HepG2 (cell line): ENCODE results near the gene SPARC. TPM values are rescaled to one million over a fixed set of nuclear protein-coding genes. Genes with fewer than 3 reads are reported as not detected.

Source experiments
- ATF4 ChIP-seq, 2 experiments: fragments of 450-650 bp in 1 of 2; sonication (generic) in 1 of 2; formaldehyde crosslinking; IDR thresholded peaks; 2 replicates each; pipeline versions ENCODE4 v1.5.0 to v1.8.0; 2020 to 2022; ENCODE audit warnings: mild to moderate bottlenecking in 1 of 2, missing genetic modification reagents in 1 of 2
- HNRNPH1 ChIP-seq: fragments of 200-400 bp; formaldehyde crosslinking; optimal IDR thresholded peaks from 2 replicates; pipeline ENCODE3; 2017; ENCODE audit warnings: mild to moderate bottlenecking, low read depth, low read length
- IKZF4 ChIP-seq: sonication (generic); formaldehyde crosslinking; IDR thresholded peaks from 2 replicates; pipeline ENCODE4 v1.5.1; 2020; ENCODE audit warnings: borderline replicate concordance, mild to moderate bottlenecking, low read depth, missing genetic modification reagents; ENCODE audit errors: not compliant biosample characterization
- JUNB ChIP-seq: sonication (generic); formaldehyde crosslinking; IDR thresholded peaks from 2 replicates; pipeline ENCODE4 v1.8.0; 2022; ENCODE audit warnings: missing genetic modification reagents, mild to moderate bottlenecking, borderline replicate concordance
- NCOA2 ChIP-seq: sonication (generic); formaldehyde crosslinking; IDR thresholded peaks from 2 replicates; pipeline ENCODE4 v1.8.0; 2022; ENCODE audit warnings: inconsistent platforms
- SATB2 ChIP-seq: sonication (generic); formaldehyde crosslinking; IDR thresholded peaks from 2 replicates; pipeline ENCODE4 v1.5.0; 2020; ENCODE audit warnings: missing genetic modification reagents
- TFAP4 ChIP-seq: sonication (generic); IDR thresholded peaks from 2 replicates; pipeline ENCODE4 v1.6.1; 2016; ENCODE audit warnings: low read depth, borderline replicate concordance
- ZBTB1 ChIP-seq: sonication (generic); formaldehyde crosslinking; IDR thresholded peaks from 2 replicates; pipeline ENCODE4 v1.4.0; 2020; ENCODE audit warnings: missing genetic modification reagents, borderline replicate concordance
- ZNF33B ChIP-seq: sonication (generic); formaldehyde crosslinking; IDR thresholded peaks from 2 replicates; pipeline ENCODE4 v1.5.1; 2020; ENCODE audit warnings: mild to moderate bottlenecking, missing genetic modification reagents
- ZNF562 ChIP-seq: sonication (generic); formaldehyde crosslinking; IDR thresholded peaks from 2 replicates; pipeline ENCODE4 v1.8.0; 2022; ENCODE audit warnings: missing genetic modification reagents, borderline replicate concordance
- ZNF609 ChIP-seq: sonication (generic); formaldehyde crosslinking; IDR thresholded peaks from 2 replicates; pipeline ENCODE4 v1.4.0; 2020; ENCODE audit warnings: mild to moderate bottlenecking, missing genetic modification reagents, borderline replicate concordance
- ZNF770 ChIP-seq: sonication (generic); formaldehyde crosslinking; IDR thresholded peaks from 2 replicates; pipeline ENCODE4 v1.5.0; 2020; ENCODE audit warnings: mild to moderate bottlenecking, missing genetic modification reagents
- ZNF850 ChIP-seq: sonication (generic); formaldehyde crosslinking; conservative IDR thresholded peaks from 2 replicates; pipeline ENCODE4 v1.9.0; 2021; ENCODE audit warnings: mild to moderate bottlenecking, missing genetic modification reagents
- ZSCAN25 ChIP-seq: sonication (generic); formaldehyde crosslinking; IDR thresholded peaks from 2 replicates; pipeline ENCODE4 v1.8.0; 2022; ENCODE audit warnings: mild to moderate bottlenecking, missing genetic modification reagents
- polyA plus RNA-seq, 8 experiments: library from polyadenylated mRNA; depleted of rRNA in 3 of 8; stranded (reverse) in 7 of 8; unstranded in 1 of 8; fragments of >200 nt; fragmentation: Illumina TruSeq in 4 of 8; extraction: Trizol in 4 of 8; gene quantifications; 2 replicates each; pipeline versions ENCODE4 v1.2.1 to v1.2.3, GENCODE V29; 2011 to 2016; ENCODE audit warnings: low read depth in 4 of 8, missing spikeins in 1 of 8, mixed read lengths in 1 of 8; ENCODE audit not compliant: insufficient read depth in 1 of 8
- total RNA-seq, 5 experiments: library from RNA; depleted of rRNA; stranded (reverse); fragments of >200 nt; fragmentation: Illumina TruSeq; extraction: Trizol; gene quantifications; 2 replicates each; pipeline ENCODE4 v1.2.3, GENCODE V29; 2016; ENCODE audit warnings: low read depth in 1 of 5
- TF ChIP-seq, protein P1 (sequence below): sonication (generic); formaldehyde crosslinking; IDR thresholded peaks from 2 replicates; pipeline ENCODE4 v1.5.0; 2020; ENCODE audit warnings: missing genetic modification reagents
- TF ChIP-seq, protein P2 (sequence below): sonication (generic); formaldehyde crosslinking; IDR thresholded peaks from 2 replicates; pipeline ENCODE4 v1.8.1; 2023; ENCODE audit warnings: mild to moderate bottlenecking, missing genetic modification reagents
- TF ChIP-seq, protein P3 (sequence below): sonication (generic); formaldehyde crosslinking; IDR thresholded peaks from 2 replicates; pipeline ENCODE4 v1.8.0; 2022; ENCODE audit warnings: low read depth, missing genetic modification reagents

Gene SPARC
- total and polyA plus RNA-seq, 2 of the 13 experiments (the other 11 are each of a cell fraction or from before 2014, with no cell fraction given), result 76.7 to 192 TPM

DNA sequence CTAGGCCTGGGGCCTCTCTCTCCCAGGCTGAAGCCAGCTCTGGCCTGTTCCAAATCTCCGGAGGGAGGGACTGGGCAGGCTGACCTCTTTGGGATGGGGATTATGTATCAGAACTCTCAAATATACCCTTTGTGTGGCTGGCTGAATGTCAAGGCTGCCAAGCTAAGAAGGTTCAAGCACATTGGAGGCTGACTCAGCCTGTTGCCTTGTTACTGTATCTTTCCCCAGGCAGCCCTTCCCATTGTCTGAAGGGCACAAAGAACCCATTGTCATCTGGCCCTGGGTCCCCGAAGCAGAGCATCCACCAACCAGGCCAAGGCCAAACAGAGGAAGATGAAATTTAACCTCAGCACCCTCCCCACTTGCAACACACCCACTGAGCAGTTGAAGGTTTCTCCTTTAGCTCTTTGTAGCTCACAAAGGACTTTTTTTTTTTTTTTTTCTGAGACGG, 7.3 kb upstream of the SPARC start (continued):
- TF ChIP-seq ZNF609 (CRISPR knock-in tag), result no peak; the same call in 1 of the 2 replicates
- TF ChIP-seq, protein P1, sequence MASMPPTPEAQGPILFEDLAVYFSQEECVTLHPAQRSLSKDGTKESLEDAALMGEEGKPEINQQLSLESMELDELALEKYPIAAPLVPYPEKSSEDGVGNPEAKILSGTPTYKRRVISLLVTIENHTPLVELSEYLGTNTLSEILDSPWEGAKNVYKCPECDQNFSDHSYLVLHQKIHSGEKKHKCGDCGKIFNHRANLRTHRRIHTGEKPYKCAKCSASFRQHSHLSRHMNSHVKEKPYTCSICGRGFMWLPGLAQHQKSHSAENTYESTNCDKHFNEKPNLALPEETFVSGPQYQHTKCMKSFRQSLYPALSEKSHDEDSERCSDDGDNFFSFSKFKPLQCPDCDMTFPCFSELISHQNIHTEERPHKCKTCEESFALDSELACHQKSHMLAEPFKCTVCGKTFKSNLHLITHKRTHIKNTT, result no peak
- TF ChIP-seq ZNF850 (CRISPR knock-in tag), result no peak
- TF ChIP-seq JUNB (CRISPR knock-in tag), result no peak
- TF ChIP-seq SATB2 (CRISPR knock-in tag), result no peak
- TF ChIP-seq IKZF4 (CRISPR knock-in tag), result no peak
- TF ChIP-seq, protein P2, sequence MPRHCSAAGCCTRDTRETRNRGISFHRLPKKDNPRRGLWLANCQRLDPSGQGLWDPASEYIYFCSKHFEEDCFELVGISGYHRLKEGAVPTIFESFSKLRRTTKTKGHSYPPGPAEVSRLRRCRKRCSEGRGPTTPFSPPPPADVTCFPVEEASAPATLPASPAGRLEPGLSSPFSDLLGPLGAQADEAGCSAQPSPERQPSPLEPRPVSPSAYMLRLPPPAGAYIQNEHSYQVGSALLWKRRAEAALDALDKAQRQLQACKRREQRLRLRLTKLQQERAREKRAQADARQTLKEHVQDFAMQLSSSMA (CRISPR knock-in tag), result no peak
- peak; percentile 78 for TF ChIP-seq NCOA2 (CRISPR knock-in tag)
- TF ChIP-seq ZSCAN25, result no peak
- no peak for TF ChIP-seq ZNF770 (CRISPR knock-in tag)
- no peak for TF ChIP-seq ZNF33B
- TF ChIP-seq HNRNPH1, result no peak
- no peak for TF ChIP-seq ZBTB1 (CRISPR knock-in tag)
- no peak for TF ChIP-seq ATF4 (CRISPR knock-in tag; IDR thresholded peaks at IDR 0.05)
- TF ChIP-seq TFAP4, result no peak; the same call in 1 of the 2 replicates
- TF ChIP-seq ZNF562 (CRISPR knock-in tag), result no peak
- TF ChIP-seq, protein P3, sequence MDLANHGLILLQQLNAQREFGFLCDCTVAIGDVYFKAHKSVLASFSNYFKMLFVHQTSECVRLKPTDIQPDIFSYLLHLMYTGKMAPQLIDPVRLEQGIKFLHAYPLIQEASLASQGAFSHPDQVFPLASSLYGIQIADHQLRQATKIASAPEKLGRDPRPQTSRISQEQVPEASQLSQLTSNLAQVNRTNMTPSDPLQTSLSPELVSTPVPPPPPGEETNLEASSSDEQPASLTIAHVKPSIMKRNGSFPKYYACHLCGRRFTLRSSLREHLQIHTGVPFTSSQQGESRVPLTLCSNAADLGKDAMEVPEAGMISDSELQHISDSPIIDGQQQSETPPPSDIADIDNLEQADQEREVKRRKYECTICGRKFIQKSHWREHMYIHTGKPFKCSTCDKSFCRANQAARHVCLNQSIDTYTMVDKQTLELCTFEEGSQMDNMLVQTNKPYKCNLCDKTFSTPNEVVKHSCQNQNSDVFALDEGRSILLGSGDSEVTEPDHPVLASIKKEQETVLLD (CRISPR knock-in tag), result no peak
